Upper lobe of left lung (tissue), 6 donors: ENCODE measurements around the gene TUBA1C. TPM values are rescaled to one million over a fixed set of nuclear protein-coding genes. Genes with fewer than 3 reads are reported as not detected.
"Not testable (repeated sequence)": the region's sequence is repeated elsewhere in the genome, so short reads cannot be mapped to it uniquely, and the experiment has no call there.

Experiments used
- ATAC-seq, 2 donors: fragments of 200-7000 bp; cut with Tn5 transposase; one replicate each; pipeline ENCODE4 v1.9.1; 2022; ENCODE audit warnings: mild to moderate bottlenecking in 2 of 2, moderate library complexity in 2 of 2; ENCODE audit not compliant: low FRiP score in 2 of 2
- DNase-seq, 2 donors: peaks; one replicate each; pipeline ENCODE4 v3.0.0-alpha.2; 2019 to 2020
- H3K27ac ChIP-seq, 4 donors: fragments of 200-600 bp; sonication (generic); one replicate each; pipeline ENCODE4 v1.5.1; 2016 to 2019
- H3K27me3 ChIP-seq, 4 donors: fragments of 200-600 bp; sonication (generic); one replicate each; pipeline ENCODE4 v1.5.1; 2017 to 2019
- H3K36me3 ChIP-seq, 4 donors: fragments of 200-600 bp; sonication (generic); one replicate each; pipeline ENCODE4 v1.5.1; 2016 to 2019
- H3K4me1 ChIP-seq, 4 donors: fragments of 200-600 bp; sonication (generic); one replicate each; pipeline ENCODE4 v1.5.1; 2018 to 2019
- H3K4me3 ChIP-seq, 4 donors: fragments of 200-600 bp; sonication (generic); one replicate each; pipeline ENCODE4 v1.5.1; 2017 to 2019; ENCODE audit warnings: mild to moderate bottlenecking in 2 of 4, moderate library complexity in 1 of 4
- H3K9me3 ChIP-seq, 4 donors: fragments of 200-600 bp; sonication (generic); one replicate each; pipeline ENCODE4 v1.5.1; 2018 to 2019
- CTCF ChIP-seq, 6 experiments: fragments of 450-650 bp in 4 of 6; fragments of 200-600 bp in 2 of 6; sonication (generic) in 2 of 6; IDR thresholded peaks; one replicate each; pipeline ENCODE4 v1.5.1; 2016 to 2019; ENCODE audit warnings: antibody characterized with exemption in 6 of 6
- EP300 ChIP-seq, 4 donors: sonication (generic); formaldehyde crosslinking; IDR thresholded peaks; one replicate each; pipeline ENCODE4 v1.5.1; 2017; ENCODE audit warnings: antibody characterized with exemption in 4 of 4, control low read depth in 2 of 4
- POLR2A ChIP-seq, 4 donors: fragments of 450-650 bp; IDR thresholded peaks; one replicate each; pipeline ENCODE4 v1.5.1; 2016 to 2017; ENCODE audit warnings: antibody characterized with exemption in 4 of 4, mild to moderate bottlenecking in 2 of 4
- POLR2AphosphoS5 ChIP-seq, 2 donors: sonication (generic); formaldehyde crosslinking; IDR thresholded peaks; one replicate each; pipeline ENCODE4 v1.5.1; 2017; ENCODE audit warnings: antibody characterized with exemption in 2 of 2
- WGBS, 2 donors: methylation state at CpG; one replicate each; pipeline ENCODE4 v1.1.5; 2017 to 2018; 5-methylcytosine and 5-hydroxymethylcytosine counted together
- total RNA-seq, 6 donors: library from RNA; depleted of rRNA in 4 of 6; stranded (reverse); fragments of >200 nt in 4 of 6; gene quantifications; one replicate each; pipeline versions ENCODE4 v1.1.0 to v1.2.1, GENCODE V29; 2016 to 2021
- donor health status: DM: no; HTN: no; CAD: no; lungs with moderate emphysema.
- donor health status: DM: no; HTN: yes; CAD: no; lungs with severe emphysema.

TUBA1C gene
- total RNA-seq, 6 donors from 2014 or later: 50.3 to 375 (median 108) TPM

GRCh38 chr12:49301760-49302159, 36.9 kb downstream of the TUBA1C start:
- Histone ChIP-seq H3K9me3 (no peaks in the 10 kb centered on the region), H3K4me3 (no peak overlapping the region), H3K4me1 (peaks cover 9 to 17% (median 10%) of the 10 kb centered on the region in 4 donors), H3K36me3 (no peaks in the 10 kb centered on the region), H3K27ac (no peak overlapping the region), H3K27me3 (peaks cover 0 to 21% (median 13%) of the 10 kb centered on the region in 4 donors)
- DNase-seq (no peak), ATAC-seq (no peak)
- TF ChIP-seq POLR2AphosphoS5 (IDR thresholded peaks at IDR 0.05) (no peak), CTCF (IDR thresholded peaks at IDR 0.05) (no peak), POLR2A (IDR thresholded peaks at IDR 0.05) (no peak), EP300 (IDR thresholded peaks at IDR 0.05) (no peak)
- 62 to 64% methylated on average over 4 of the region's 4 CpGs for WGBS, 2 donors

- H3K4me3 ChIP-seq: no peak overlapping the region
- H3K27me3 ChIP-seq: no peaks in the 10 kb centered on the region
- DNase-seq: no peak
- H3K36me3 ChIP-seq: no peaks in the 10 kb centered on the region
- 69 to 81% methylated on average over 2 of the region's 2 CpGs for WGBS, 2 donors
- no peak for ATAC-seq
- no peaks in the 10 kb centered on the region for H3K4me1 ChIP-seq
- H3K9me3 ChIP-seq: no peaks in the 10 kb centered on the region
- no peak overlapping the region for H3K27ac ChIP-seq
- no peak for TF ChIP-seq EP300 (IDR thresholded peaks at IDR 0.05)
- TF ChIP-seq POLR2A (IDR thresholded peaks at IDR 0.05): no peak
- no peak for TF ChIP-seq CTCF (IDR thresholded peaks at IDR 0.05)
- TF ChIP-seq POLR2AphosphoS5 (IDR thresholded peaks at IDR 0.05): no peak
Observed at GRCh38 chr12:49304161-49304560, 39.3 kb downstream of the TUBA1C start.

GRCh38 chr12:49305762-49306510, 41.1 kb downstream of the TUBA1C start:
- no peak for DNase-seq
- WGBS, 2 donors: 76 to 81% methylated on average over 6 of the region's 6 CpGs
- Histone ChIP-seq H3K27ac (no peak overlapping the region), H3K4me1 (no peaks in the 10 kb centered on the region), H3K4me3 (no peak overlapping the region), H3K36me3 (no peaks in the 10 kb centered on the region), H3K9me3 (no peaks in the 10 kb centered on the region), H3K27me3 (no peaks in the 10 kb centered on the region)
- TF ChIP-seq CTCF (IDR thresholded peaks at IDR 0.05): no peak
- no peak for TF ChIP-seq POLR2A (IDR thresholded peaks at IDR 0.05)
- no peak for TF ChIP-seq POLR2AphosphoS5 (IDR thresholded peaks at IDR 0.05)
- TF ChIP-seq EP300 (IDR thresholded peaks at IDR 0.05): no peak
- ATAC-seq: no peak

DNA sequence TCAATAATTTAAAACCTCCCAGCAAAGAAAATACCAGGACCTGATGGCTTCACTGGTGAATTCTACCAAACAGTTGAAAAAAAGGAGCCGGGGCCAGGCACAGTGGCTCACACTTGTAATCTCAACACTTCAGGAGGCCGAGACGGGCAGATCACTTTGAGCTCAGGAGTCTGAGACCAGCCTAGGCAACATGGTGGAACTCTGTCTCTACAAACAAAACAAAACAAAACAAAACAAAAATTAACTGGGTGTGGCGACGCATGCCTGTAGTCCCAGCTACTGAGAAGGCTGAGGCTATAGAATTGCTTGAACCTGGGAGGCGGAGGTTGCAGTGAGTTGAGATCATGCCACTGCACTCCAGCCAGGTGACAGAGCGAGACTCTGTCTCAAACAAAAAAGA, 44.5 kb downstream of the TUBA1C start:
- ATAC-seq (no peak), DNase-seq (no peak)
- Histone ChIP-seq H3K27ac (no peak overlapping the region), H3K4me3 (no peak overlapping the region), H3K36me3 (no peaks in the 10 kb centered on the region), H3K4me1 (no peaks in the 10 kb centered on the region), H3K27me3 (no peaks in the 10 kb centered on the region), H3K9me3 (no peaks in the 10 kb centered on the region)
- 91 to 92% methylated on average over 7 of the region's 7 CpGs for WGBS, 2 donors
- TF ChIP-seq EP300 (IDR thresholded peaks at IDR 0.05): no peak
- no peak for TF ChIP-seq CTCF (IDR thresholded peaks at IDR 0.05)
- TF ChIP-seq POLR2A (IDR thresholded peaks at IDR 0.05): no peak
- no peak for TF ChIP-seq POLR2AphosphoS5 (IDR thresholded peaks at IDR 0.05)

DNA sequence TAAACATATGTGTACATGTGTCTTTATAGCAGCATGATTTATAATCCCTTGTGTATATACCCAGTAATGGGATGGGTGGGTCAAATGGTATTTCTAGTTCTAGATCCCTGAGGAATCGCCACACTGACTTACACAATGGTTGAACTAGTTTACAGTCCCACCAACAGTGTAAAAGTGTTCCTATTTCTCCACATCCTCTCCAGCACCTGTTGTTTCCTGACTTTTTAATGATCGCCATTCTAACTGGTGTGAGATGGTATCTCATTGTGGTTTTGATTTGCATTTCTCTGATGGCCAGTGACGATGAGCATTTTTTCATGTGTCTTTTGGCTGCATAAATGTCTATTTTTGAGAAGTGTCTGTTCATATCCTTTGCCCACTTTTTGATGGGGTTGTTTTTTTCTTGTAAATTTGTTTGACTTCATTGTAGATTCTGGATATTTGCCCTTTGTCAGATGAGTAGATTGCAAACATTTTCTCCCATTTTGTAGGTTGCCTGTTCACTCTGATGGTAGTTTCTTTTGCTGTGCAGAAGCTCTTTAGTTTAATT, 45.6 kb downstream of the TUBA1C start:
- H3K36me3 ChIP-seq, H3K9me3 ChIP-seq, ATAC-seq, H3K27ac ChIP-seq, H3K4me3 ChIP-seq, H3K4me1 ChIP-seq, DNase-seq, H3K27me3 ChIP-seq: not testable (repeated sequence)
- 50 to 73% methylated on average over 1 to 3 of the region's 3 CpGs for WGBS, 2 donors
